H9 (cell line): Measurements from ENCODE around the gene ARHGEF39. TPM values are rescaled to one million over a fixed set of nuclear protein-coding genes. Genes with fewer than 3 reads are reported as not detected.

Experiments
- DNase-seq: peaks from one replicate; pipeline ENCODE4 v3.0.0-alpha.2; 2017
- H2AFZ ChIP-seq: one replicate; pipeline ENCODE4 v1.6.1; 2013; ENCODE audit warnings: mild to moderate bottlenecking, low read length, control low read depth, moderate library complexity
- H2AK5ac ChIP-seq: 2 replicates; pipeline ENCODE4 v1.6.1; 2013; ENCODE audit warnings: low read length, control low read depth, mixed read lengths; ENCODE audit not compliant: insufficient read length
- H2BK120ac ChIP-seq: one replicate; pipeline ENCODE4 v1.6.1; 2013; ENCODE audit warnings: low read depth, mild to moderate bottlenecking, low read length, control low read depth, inconsistent platforms; ENCODE audit not compliant: poor library complexity, severe bottlenecking
- H2BK12ac ChIP-seq: 2 replicates; pipeline ENCODE4 v1.6.1; 2013; ENCODE audit warnings: low read length, control low read depth, mixed read lengths, low read depth; ENCODE audit not compliant: insufficient read length
- H2BK15ac ChIP-seq: 2 replicates; pipeline ENCODE4 v1.6.1; 2013; ENCODE audit warnings: low read depth, low read length, control low read depth
- H2BK20ac ChIP-seq: one replicate; pipeline ENCODE4 v1.6.1; 2013; ENCODE audit warnings: low read depth, mild to moderate bottlenecking, low read length, control low read depth, inconsistent platforms; ENCODE audit not compliant: poor library complexity, severe bottlenecking
- H2BK5ac ChIP-seq: 2 replicates; pipeline ENCODE4 v1.6.1; 2013; ENCODE audit warnings: low read length, control low read depth, mixed read lengths; ENCODE audit not compliant: insufficient read length
- H3K14ac ChIP-seq: 2 replicates; pipeline ENCODE4 v1.6.1; 2013; ENCODE audit warnings: low read length, control low read depth; ENCODE audit not compliant: insufficient read depth
- H3K18ac ChIP-seq: 2 replicates; pipeline ENCODE4 v1.6.1; 2013; ENCODE audit warnings: low read depth, mild to moderate bottlenecking, mixed read lengths, low read length, control low read depth; ENCODE audit not compliant: insufficient read length
- H3K23ac ChIP-seq: 2 replicates; pipeline ENCODE4 v1.6.1; 2013; ENCODE audit warnings: low read length, control low read depth, mixed read lengths, low read depth; ENCODE audit not compliant: insufficient read length
- H3K23me2 ChIP-seq: 2 replicates; pipeline ENCODE4 v1.6.1; 2013; ENCODE audit warnings: low read depth, mild to moderate bottlenecking, mixed read lengths, low read length, control low read depth; ENCODE audit not compliant: insufficient read length, poor library complexity, severe bottlenecking
- H3K27ac ChIP-seq: 2 replicates; pipeline ENCODE4 v1.5.1; 2013; ENCODE audit warnings: low read length, control low read depth, mixed read lengths, low read depth; ENCODE audit not compliant: insufficient read length
- H3K27me3 ChIP-seq: 2 replicates; pipeline ENCODE4 v1.6.1; 2013; ENCODE audit warnings: low read length, control low read depth, inconsistent platforms; ENCODE audit not compliant: insufficient read depth
- H3K4ac ChIP-seq: 2 replicates; pipeline ENCODE4 v1.6.1; 2013; ENCODE audit warnings: low read depth, mild to moderate bottlenecking, control low read depth, inconsistent platforms, low read length, moderate library complexity
- H3K4me1 ChIP-seq: 2 replicates; pipeline ENCODE4 v1.6.1; 2013; ENCODE audit warnings: low read length, control low read depth, inconsistent platforms; ENCODE audit not compliant: insufficient read depth
- H3K4me2 ChIP-seq: 2 replicates; pipeline ENCODE4 v1.6.1; 2013; ENCODE audit warnings: low read length, control low read depth, mixed read lengths; ENCODE audit not compliant: insufficient read length, insufficient read depth
- H3K56ac ChIP-seq: 2 replicates; pipeline ENCODE4 v1.6.1; 2013; ENCODE audit warnings: low read depth, mild to moderate bottlenecking, mixed read lengths, low read length, control low read depth; ENCODE audit not compliant: insufficient read length
- H3K79me1 ChIP-seq: 2 replicates; pipeline ENCODE4 v1.6.1; 2013; ENCODE audit warnings: low read depth, mild to moderate bottlenecking, moderate library complexity, low read length, control low read depth, inconsistent platforms; ENCODE audit not compliant: insufficient read depth, poor library complexity, severe bottlenecking
- H3K79me2 ChIP-seq: 2 replicates; pipeline ENCODE4 v1.6.1; 2013; ENCODE audit warnings: low read length, control low read depth, inconsistent platforms; ENCODE audit not compliant: insufficient read depth
- H3K9ac ChIP-seq: 2 replicates; pipeline ENCODE4 v1.6.1; 2013; ENCODE audit warnings: low read length, control low read depth, mixed read lengths; ENCODE audit not compliant: insufficient read length; ENCODE audit errors: extremely low read depth
- H3K9me3 ChIP-seq: one replicate; pipeline ENCODE4 v1.6.1; 2013; ENCODE audit warnings: low read depth, low read length, inconsistent platforms; ENCODE audit not compliant: control insufficient read depth
- H3T11ph ChIP-seq: one replicate; pipeline ENCODE4 v1.6.1; 2013; ENCODE audit warnings: mild to moderate bottlenecking, low read length, control low read depth, inconsistent platforms
- H4K20me1 ChIP-seq: one replicate; pipeline ENCODE4 v1.6.1; 2013; ENCODE audit not compliant: control insufficient read depth, insufficient read length, insufficient read depth
- H4K5ac ChIP-seq: 2 replicates; pipeline ENCODE4 v1.6.1; 2013; ENCODE audit warnings: low read depth, mild to moderate bottlenecking, mixed read lengths, low read length, control low read depth; ENCODE audit not compliant: insufficient read length
- H4K8ac ChIP-seq: replicated peaks from 2 replicates; pipeline ENCODE4 v1.6.1; 2013; ENCODE audit warnings: low read length, control low read depth, mixed read lengths, low read depth; ENCODE audit not compliant: insufficient read length
- H4K91ac ChIP-seq: 2 replicates; pipeline ENCODE4 v1.6.1; 2013; ENCODE audit warnings: low read depth, mild to moderate bottlenecking, moderate library complexity, mixed read lengths, low read length, control low read depth; ENCODE audit not compliant: insufficient read length
- H3K27ac Mint-ChIP-seq, 3 experiments: 2 replicates in 2 of 3; 3 replicates in 1 of 3; pipeline ENCODE4 v1.8.0; 2020 to 2021; ENCODE audit warnings: mixed read lengths in 3 of 3, mild to moderate bottlenecking in 1 of 3, moderate library complexity in 1 of 3
- H3K27me3 Mint-ChIP-seq: 2 replicates; pipeline ENCODE4 v1.8.0; 2021; ENCODE audit warnings: low read depth, mild to moderate bottlenecking, moderate library complexity, mixed read lengths
- H3K36me3 Mint-ChIP-seq, 3 experiments: 2 replicates in 2 of 3; 3 replicates in 1 of 3; pipeline ENCODE4 v1.8.0; 2020 to 2021; ENCODE audit warnings: low read depth in 3 of 3, mixed read lengths in 3 of 3; ENCODE audit not compliant: insufficient read depth in 1 of 3
- H3K4me1 Mint-ChIP-seq, 2 experiments: 2 replicates each; pipeline ENCODE4 v1.8.0; 2020; ENCODE audit warnings: mixed read lengths in 2 of 2
- H3K4me3 Mint-ChIP-seq, 2 experiments: 2 replicates in 1 of 2; 3 replicates in 1 of 2; pipeline ENCODE4 v1.8.0; 2020 to 2021; ENCODE audit warnings: mild to moderate bottlenecking in 2 of 2, mixed read lengths in 2 of 2, moderate library complexity in 1 of 2
- H3K9me3 Mint-ChIP-seq, 2 experiments: 2 replicates in 1 of 2; 3 replicates in 1 of 2; pipeline ENCODE4 v1.8.0; 2020; ENCODE audit warnings: mild to moderate bottlenecking in 2 of 2, mixed read lengths in 2 of 2, moderate library complexity in 1 of 2
- WGBS: extraction: QIAGEN DNeasy Blood & Tissue Kit; methylation state at CpG from one replicate; pipeline ENCODE4 v1.1.7; 2013; ENCODE audit warnings: missing lambda C conversion rate, low lambda C conversion rate, mixed read lengths; ENCODE audit not compliant: insufficient read length; ENCODE audit errors: extremely low coverage; 5-methylcytosine and 5-hydroxymethylcytosine counted together
- total RNA-seq: library from RNA; stranded (reverse); gene quantifications from 2 replicates; pipeline ENCODE4 v1.2.1, GENCODE V29; 2021
- TF ChIP-seq, protein P1 (sequence below): fragments of 200-600 bp; sonication (generic); conservative IDR thresholded peaks from 3 replicates; pipeline ENCODE4 v1.8.0; 2021; ENCODE audit warnings: antibody characterized with exemption, mild to moderate bottlenecking

Gene ARHGEF39
- total RNA-seq, 1 experiment from 2014 or later: 24.4 TPM

DNA sequence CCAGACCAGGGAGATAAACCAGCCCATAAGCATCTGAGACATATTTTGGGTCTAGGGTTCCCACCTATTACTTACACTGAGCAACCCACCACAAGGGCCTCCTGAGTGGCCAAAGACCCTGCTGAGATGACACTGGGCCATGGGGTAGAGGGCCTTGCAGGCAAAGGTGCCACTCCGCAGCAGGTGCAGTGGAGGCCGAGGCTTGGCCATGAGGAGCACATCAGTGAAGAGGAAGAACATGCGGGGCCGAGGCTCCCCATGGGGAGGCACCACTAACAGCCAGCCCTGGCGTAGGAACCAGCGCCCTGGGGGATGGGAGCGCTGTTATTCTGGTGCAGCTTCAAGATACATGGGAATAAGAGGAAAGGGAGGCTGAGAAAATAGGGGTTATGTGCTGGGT, 2.6 kb downstream of the ARHGEF39 start:
- Mint-ChIP-seq H3K27ac (peak overlapping the region in 2 of 3 experiments; percentile 2 to 58; a peak in 3 of 7 replicates), H3K27me3 (peaks cover 13% of the 10 kb centered on the region), H3K9me3 (peaks cover 2 to 3% of the 10 kb centered on the region in 2 experiments; a peak in 3 of 5 replicates), H3K36me3 (peaks cover 28 to 40% (median 37%) of the 10 kb centered on the region in 3 experiments), H3K4me1 (peaks cover 29 to 39% of the 10 kb centered on the region in 2 experiments), H3K4me3 (peak overlapping the region in 1 of 2 experiments; percentile 1; a peak in 2 of 5 replicates)
- Histone ChIP-seq H4K20me1 (no peaks in the 10 kb centered on the region), H3K79me1 (no peaks in the 10 kb centered on the region), H4K91ac (no peak overlapping the region), H2AFZ (no peak overlapping the region), H3K4ac (no peak overlapping the region), H3K18ac (no peak overlapping the region), H3K23me2 (peaks cover 15% of the 10 kb centered on the region), H4K8ac (no peak overlapping the region), H3K56ac (no peak overlapping the region), H3K4me2 (no peak overlapping the region), H3K14ac (no peak overlapping the region; the same call in 1 of the 2 replicates), H3K9ac (no peak overlapping the region), H2BK120ac (no peak overlapping the region), H3K27me3 (no peaks in the 10 kb centered on the region), H2BK20ac (no peak overlapping the region), H3K27ac (no peak overlapping the region), H4K5ac (no peak overlapping the region), H2BK15ac (no peak overlapping the region), H3T11ph (no peak overlapping the region), H2BK12ac (no peak overlapping the region), H2BK5ac (no peak overlapping the region), H3K79me2 (no peaks in the 10 kb centered on the region), H2AK5ac (no peak overlapping the region), H3K9me3 (no peaks in the 10 kb centered on the region), H3K23ac (no peak overlapping the region), H3K4me1 (peaks cover 3% of the 10 kb centered on the region; the same call in 1 of the 2 replicates)
- no CpG with 5 or more reads among the region's 7 CpGs for WGBS
- no peak for DNase-seq
- TF ChIP-seq, protein P1, sequence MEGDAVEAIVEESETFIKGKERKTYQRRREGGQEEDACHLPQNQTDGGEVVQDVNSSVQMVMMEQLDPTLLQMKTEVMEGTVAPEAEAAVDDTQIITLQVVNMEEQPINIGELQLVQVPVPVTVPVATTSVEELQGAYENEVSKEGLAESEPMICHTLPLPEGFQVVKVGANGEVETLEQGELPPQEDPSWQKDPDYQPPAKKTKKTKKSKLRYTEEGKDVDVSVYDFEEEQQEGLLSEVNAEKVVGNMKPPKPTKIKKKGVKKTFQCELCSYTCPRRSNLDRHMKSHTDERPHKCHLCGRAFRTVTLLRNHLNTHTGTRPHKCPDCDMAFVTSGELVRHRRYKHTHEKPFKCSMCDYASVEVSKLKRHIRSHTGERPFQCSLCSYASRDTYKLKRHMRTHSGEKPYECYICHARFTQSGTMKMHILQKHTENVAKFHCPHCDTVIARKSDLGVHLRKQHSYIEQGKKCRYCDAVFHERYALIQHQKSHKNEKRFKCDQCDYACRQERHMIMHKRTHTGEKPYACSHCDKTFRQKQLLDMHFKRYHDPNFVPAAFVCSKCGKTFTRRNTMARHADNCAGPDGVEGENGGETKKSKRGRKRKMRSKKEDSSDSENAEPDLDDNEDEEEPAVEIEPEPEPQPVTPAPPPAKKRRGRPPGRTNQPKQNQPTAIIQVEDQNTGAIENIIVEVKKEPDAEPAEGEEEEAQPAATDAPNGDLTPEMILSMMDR: no peak
